Stimulated activated CD8-positive, alpha-beta memory T cell treated with anti-CD3 and anti-CD28 coated beads, Interleukin-4, amount 100 ng/mL, for 4 hours (primary cell): ENCODE data around the gene RABGAP1.

Experiments
- DNase-seq, 2 donors: peaks; one replicate each; pipeline ENCODE4 v3.0.0-alpha.2; 2020; ENCODE audit warnings: low read depth in 2 of 2, low spot score in 1 of 2

The RABGAP1 gene

DNA sequence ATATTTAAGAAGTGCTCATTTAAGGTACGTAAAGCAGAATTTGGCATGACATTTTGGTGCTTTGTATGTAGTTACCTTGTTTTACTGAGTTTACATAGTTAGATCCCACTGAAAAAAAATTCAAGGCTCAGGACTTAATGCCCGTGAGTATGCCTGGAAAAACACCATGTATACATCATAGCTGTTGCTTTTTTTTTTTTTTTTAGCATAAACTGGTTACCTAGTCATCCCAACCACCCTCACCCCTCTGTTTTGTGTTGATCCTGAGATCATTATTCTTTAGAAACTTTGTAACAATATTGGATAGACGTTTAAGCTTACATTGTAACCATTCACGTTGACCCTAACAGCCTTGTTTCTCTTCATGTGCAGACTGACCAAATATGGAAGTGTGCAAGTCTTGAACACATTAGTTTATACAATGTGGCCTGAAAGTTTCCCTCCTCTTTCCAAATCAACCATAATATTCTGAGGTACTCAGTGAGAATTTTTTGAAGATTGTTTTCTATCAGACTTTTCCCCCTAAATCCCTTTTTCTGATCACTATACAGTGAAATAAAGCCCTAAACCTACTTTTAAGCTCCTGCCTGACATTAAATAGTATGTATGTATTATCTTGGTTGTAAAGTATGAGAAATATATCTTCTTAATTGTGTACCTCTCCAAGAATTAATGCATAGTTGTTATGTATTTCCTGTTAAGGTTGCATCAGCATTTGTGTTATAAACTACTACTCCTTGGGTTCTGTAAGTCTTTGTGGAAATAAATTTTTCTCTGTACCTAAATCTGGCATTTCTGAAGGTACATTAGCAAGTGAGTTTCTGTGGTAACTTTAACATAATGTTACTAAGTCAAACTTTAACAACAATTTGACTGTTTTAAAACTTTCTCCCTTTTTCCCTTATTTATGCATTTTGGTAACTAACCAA, 4.4 kb downstream of the RABGAP1 start:
- no peak for DNase-seq

DNA sequence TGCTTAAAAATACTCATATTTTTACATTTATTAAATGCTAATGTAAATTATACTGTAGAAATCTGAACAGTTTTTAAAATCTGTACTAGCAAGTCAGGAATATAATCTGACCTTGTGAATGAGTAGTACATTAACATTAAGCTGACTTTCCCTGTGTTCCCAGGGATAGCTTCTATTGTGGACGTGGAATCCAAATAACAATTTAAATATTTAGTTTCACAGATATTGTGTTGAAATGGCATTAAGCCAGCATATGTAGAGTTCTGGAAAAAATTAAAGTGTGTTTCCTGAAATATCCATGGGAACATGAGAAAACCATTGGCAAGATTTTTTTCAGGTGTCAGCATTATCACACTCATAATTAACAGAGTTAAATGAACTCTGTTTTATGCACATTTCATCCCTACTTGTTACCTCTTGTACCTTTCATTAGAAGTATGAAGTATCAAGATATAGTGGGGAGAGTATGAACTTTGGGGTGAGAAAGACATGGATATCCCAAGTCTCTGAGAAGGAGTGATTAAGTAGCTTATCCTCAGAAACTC, 5.7 kb downstream of the RABGAP1 start:
- no peak for DNase-seq

DNA sequence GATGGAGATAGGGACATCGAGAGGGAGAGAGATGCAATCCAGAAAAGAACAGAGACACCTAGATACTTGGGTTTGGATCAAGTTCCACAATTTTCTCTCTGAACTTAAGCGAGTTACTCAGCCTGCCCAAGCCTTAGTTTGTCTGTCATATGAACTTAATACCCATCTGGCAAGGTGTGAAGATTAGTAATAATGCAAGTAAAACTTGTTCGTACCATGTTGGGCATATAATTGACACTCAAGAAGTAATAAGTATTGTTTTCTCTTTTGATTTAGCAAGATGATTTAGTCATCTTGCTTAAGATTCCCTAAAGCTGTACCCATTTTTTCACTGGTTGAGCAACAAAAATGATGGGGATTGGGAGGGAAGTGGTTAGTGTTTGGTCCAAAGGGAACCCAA, 7.5 kb downstream of the RABGAP1 start:
- no peak for DNase-seq

DNA sequence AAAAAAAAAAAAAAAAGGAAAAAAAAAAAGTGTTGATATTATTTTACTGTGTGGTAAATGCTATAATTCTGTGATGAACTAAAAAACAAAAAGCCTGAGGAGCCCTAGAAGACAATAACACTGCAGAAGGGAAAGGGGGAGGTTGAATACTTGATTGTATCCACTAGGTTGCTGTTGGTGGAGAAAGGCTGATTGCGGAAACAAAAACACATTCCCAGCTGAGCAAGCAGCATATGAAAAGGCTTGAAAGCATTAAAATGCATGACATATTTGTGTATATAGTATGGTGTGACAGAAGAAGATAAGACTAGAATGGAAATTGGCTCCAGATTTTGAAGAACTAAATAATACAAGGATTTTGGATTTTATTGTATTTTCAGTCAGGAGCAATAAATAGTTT, 8.9 kb downstream of the RABGAP1 start:
- DNase-seq, result no peak

DNA sequence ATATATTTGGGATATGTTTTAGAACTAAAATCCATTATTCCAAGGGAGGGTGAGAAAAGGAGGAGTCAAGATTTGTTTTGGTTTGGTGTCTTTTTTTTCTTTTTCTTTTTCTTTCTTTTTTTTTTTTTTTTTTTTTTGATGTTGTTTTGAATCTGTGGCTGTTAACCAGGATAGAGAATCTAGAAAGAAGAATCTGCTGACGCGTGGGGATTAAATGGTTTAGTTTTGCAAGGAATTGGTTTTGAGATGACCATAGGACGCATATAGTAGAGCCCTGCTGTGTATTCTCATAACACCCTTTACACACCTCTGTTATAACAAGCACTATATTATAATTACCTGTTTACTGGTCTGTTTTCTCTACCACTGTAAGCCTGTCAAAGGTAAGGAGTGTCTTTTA, 9.4 kb downstream of the RABGAP1 start:
- DNase-seq, result no peak

DNA sequence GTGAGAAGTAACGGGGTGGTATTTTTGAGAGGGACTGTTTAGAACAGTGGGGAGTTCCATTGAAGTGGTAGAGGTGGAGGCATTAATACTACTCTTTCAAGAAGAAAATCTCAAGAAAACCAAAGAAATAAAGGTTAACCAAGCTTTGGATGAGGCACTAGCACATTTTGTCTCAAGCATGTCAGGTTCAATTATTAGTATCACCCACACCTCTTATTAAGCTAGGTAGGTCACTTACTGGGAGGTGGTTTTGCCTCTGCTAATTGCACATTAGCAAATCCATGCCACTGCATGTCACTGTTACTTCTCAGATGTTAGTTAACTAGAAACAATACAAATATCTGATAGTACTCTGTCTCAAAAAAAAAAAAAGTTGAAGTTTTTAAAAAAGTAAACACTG, 10.2 kb downstream of the RABGAP1 start:
- DNase-seq, result no peak

DNA sequence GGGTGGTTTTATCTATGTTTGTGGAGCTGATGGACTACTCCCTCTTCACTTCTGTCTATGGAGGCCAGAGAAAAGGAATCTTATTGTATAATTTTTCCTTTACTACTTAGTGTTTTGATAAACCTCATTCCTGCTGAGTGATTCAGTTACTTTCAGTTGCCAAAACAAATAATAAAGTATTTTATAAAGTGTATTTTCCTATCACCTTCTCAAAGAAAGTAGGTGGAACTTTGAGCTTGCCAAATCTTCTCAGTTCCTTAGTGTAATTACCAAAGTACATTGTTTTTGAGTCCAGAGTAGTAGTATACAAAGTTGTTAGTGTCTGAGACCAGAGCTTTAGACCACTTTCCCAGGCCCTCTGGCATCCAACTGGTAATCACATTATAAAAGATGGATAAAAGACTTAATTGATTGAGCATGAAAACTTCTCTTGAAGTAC, 13.5 kb downstream of the RABGAP1 start:
- DNase-seq, result no peak

DNA sequence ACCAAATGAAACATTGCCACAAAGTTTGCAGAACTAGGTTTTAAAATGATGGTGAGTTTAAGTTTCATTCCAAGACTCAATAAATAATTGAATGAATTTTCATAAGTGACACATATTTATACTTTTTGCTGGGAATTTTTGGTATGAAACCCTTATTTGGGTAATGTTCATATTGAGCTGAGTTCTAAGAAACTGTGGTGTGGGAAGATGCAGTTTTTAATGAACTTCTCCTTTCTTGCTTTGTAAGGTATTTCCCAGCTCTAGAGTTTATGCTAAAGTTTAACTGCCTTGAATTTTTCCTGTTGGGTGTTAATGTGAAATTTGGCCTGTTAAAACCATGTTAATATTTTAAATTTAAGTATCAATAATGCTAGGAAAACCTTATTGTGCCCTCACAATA, 15.1 kb downstream of the RABGAP1 start:
- DNase-seq, result no peak

DNA sequence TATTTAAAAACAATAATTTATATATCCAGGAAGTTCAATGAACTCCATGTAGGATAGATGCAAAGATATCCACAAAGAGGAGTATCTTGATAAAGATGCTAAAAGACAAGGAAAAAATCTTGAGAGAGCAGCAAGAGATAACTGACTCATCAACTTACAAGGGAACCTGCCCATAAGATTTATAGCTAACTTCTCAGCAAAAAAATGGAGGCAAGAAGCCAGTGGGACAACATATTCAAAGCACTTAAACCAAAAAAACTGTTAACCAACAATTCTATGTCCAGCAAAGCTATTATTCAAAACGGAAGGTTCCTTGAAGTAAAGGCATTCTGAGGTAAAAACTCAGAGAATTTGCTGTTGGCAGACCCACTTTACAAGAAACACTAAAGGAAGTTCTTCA, 20.3 kb downstream of the RABGAP1 start:
- DNase-seq, result no peak

DNA sequence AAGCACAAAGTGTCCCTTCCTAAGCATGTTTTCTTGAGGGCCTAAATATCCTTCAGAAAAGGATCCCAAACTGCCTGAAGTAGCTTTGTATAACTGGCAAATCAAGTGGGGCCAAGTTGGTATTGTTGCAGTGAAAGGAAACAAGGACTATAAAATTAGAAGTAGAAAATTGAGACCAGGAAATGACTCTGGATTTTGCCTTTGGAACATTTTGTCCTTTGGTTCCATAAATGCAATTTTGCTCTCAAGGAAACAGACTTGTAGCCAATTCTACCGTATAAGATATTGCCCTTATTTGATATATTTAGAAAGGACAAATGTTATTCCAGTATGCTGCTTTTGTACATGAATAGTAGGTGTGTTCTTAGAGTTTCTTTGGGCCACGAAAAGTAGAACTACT, 34.4 kb downstream of the RABGAP1 start:
- no peak for DNase-seq

DNA sequence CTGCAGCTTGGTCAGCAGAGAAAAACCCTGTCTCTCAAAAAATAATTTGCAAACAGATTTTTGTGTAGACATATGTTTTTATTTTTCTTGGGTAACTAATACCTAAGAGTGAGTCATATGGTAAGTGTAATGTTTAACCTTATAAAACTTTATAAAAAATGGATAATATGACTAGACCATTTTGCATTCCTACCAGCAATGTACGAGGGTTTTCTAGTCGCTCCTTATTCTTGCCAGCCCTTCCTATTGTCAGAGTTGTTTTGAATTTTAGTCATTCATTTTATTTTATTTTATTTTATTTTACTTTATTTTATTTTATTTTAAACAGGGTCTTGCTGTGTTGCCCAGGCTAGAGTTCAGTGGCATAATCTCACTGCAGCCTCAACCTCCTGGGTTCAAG, 37.8 kb downstream of the RABGAP1 start:
- no peak for DNase-seq

DNA sequence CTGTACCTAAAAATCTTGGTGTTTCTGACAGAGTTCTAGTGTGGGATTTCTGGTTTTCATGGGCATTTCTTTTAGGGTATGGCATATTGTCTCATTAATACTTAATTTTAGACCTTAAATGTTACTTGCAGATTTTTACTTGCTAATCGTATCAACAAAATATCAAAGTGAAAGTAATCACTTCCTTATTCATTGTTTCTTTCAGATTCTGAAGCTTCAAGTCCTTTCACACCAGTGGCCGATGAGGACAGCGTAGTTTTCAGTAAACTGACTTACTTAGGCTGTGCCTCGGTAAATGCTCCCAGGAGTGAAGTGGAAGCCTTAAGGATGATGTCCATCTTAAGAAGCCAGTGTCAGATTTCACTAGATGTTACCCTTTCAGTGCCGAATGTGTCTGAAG, 45.2 kb downstream of the RABGAP1 start:
- DNase-seq, result no peak

DNA sequence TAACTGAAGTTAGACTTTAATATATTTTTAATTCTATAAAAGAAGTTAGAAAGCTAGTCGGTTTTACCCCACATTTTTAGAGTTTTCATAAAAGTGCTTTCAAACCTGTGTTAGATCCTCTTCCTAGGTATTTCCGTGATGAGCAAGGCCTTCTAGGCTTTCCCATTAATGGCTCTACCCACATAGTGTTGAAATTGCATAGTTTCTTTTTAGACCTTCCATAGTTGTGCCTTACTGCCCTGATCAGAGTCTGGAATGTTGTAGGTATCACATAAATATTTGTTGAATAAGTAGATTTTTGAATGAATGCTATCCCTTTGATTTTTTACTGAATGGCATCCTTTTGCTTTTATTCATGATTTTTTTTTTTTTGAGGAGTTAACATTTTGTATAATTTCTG, 47.3 kb downstream of the RABGAP1 start:
- no peak for DNase-seq

DNA sequence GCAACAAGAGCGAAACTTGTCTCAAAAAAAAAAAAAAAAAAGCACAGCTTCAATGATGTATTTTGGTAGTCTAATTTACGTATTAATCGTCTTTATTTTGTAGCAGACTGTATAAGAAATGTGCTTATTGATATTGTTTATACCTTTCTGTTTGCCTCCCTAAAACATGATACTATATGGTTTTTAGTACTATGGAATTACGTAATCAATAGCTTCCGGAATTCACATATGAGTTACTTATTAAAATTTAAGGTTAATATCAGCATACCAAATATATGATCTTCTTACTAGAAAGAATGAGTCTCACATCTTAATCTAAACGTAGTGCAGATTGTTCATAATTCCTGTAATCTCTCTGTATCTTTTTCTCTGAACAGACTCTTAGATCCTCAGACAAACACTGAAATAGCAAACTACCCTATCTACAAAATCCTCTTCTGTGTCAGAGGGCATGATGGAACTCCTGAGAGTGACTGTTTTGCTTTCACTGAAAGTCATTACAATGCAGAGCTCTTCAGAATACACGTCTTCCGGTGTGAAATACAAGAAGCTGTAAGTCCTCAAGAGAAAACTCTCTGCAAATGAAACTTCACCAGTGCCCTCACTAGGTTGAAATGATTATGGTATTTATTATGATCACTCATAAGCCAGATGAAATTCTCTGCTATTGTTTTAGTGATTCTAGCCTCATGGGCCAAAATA, 48.3 kb downstream of the RABGAP1 start:
- DNase-seq, result no peak

DNA sequence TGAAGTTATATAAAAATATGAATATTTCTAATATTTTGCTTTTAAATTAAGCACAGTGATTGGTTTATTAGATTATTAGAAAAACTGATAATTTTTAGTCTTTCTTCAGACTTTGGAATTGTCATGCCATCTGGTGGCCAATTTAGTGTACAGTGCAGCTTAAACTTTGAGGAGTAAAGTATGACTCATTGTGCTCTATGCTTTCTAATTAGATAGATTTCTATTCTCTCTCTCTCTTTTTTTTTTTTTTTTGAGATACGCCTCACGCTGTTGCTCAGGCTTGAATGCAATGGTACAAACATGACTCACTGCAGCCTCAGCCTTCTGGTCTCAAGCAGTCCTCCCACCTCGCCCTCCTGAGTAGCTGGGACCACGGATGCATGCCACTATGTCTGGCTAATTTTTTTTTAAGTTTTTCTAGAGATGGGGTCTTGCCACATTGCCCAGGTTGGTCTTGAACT, 50.6 kb downstream of the RABGAP1 start:
- DNase-seq, result no peak

DNA sequence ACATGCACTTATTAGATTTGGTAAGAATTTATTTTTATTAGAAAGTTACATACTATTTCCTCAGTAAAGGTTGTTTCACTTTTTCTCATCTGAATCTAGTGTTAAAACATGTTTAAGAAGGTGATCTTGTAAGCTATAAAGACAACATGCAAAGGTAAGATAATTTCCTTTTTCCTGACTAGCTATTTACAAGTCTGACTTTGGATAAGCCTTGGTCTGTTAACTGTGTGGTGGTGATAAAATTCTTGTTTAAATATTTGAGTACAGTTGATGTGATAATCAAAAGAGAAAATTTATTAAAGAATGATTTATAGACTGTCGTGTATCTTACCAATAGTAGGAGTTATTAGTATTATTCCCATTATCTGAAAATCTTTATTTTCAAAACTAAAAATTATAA, 55.8 kb downstream of the RABGAP1 start:
- DNase-seq, result no peak

DNA sequence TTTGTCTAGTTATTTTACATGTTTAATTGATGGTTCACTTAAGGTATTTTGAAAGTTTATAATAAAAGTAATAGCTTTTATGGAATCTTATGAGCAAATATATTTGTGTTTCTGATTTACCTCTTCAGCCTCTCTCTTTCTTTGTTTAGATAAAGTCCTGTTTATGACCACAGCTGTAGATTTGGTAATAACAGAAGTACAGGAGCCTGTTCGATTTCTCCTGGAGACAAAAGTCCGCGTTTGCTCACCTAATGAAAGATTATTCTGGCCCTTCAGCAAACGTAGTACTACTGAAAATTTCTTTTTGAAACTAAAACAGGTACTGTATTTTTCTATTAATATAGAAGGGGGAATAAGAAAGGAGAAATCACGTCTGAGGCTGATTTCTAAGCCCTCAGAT, 57.6 kb downstream of the RABGAP1 start:
- DNase-seq, result no peak

DNA sequence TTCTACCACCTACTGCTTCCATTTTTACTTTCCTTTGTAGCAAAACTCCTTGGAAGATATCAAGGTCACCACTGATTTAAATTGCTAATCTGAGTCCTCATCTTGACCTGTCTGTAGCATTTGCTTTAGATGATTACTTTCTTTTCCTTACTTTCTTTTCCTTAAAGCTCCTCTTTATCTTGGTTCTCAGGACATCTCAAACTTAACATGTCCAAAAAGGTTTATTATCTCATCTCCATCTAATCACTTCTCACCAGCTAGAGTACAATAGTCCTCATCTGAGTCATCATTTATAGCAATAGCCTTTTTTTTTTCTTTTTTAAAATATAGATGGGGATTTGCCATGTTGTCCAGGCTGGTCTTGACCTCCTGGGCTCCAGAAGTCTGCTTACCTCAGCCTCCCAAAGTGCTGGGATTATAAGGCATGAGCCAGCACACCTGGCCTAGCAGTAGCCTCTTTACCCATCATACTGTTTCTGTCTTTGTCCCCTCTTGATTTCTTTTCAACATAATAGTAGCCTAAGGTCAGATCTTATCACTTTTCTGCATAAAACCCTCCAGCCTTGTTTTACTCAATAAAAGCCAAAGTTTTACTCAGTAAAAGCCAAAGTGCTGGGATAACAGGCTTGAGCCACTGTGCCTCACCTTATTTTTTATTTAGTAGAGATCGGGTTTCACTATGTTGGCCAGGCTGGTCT, 59.7 kb downstream of the RABGAP1 start:
- no peak for DNase-seq

DNA sequence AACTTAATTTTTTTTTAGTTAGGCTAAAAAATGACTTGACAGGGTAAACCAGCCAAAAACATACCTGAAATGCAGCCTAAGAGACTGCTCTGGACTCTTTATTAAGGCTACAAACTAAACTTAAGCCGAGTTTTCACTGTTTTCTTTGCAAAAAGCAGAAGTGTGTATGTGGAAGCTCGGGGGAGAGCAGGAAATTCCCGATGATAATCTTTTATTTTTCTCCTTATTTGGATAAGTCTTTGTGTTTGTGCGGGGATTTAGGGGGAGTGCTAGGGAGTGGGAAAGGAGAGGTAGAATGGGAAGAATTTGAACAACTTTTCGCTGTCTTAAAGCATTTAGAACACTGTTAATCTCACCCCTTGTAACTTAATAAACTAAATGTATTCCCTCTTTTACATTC, 61.9 kb downstream of the RABGAP1 start:
- no peak for DNase-seq

DNA sequence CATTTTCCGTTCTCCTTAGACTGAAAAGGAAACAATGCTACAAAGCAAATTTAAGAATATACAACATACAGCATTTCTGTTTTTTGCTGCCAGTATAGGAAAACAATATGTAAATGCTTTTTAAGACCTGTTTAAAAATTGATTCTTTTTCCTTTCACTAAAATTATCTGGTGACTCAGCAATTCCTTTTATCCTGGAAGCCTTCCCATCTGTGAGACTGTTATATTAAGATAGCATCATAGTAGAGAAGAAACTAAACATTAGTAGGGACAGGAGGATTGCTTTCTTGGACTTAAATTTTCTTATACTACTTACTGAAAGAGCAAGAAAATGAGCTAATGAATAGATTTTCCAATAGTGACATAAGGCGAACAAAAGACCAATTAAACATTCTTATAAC, 62.6 kb downstream of the RABGAP1 start:
- no peak for DNase-seq

DNA sequence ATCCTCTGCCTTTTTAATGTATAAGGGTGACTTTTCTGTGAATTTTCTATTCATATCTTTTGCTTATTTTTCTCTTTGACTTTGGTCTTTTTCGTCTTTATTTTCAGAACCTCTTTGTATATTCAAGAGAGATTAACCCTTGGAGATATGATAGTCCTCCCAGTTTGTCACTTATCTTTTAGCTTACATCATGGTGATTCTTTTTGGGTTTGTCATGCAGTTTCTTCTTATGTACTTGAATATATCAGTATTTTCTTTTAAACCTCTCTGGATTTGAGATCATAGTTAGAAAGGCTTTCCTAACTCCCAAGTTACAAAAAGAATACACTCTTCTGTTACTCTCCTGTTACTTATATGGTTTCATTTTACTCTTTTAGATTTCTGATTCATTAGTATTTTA, 65.1 kb downstream of the RABGAP1 start:
- no peak for DNase-seq

DNA sequence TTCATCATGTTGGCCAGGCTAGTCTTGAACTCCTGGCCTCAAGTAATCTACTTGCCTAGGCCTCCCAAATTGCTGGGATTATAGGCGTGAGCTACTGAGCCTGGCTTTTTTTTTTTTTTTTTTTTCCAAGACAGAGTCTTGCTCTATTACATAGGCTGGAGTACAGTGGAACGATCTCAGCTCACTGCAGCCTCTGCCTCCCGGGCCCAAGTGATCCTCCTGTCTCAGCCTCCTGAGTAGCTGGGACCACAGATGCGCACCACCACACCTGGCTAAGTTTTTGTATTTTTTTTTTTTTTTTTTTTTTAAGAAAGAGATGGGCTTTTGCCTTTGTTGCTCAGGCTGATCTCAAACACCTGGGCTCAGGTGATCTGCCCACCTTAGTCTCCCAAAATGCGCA, 66.4 kb downstream of the RABGAP1 start:
- no peak for DNase-seq
